ENCODE data around the gene MAP1LC3B. TPM values are rescaled to one million over a fixed set of nuclear protein-coding genes. Genes with fewer than 3 reads are reported as not detected.

MAP1LC3B gene
- total RNA-seq = 27.8 and 30.9 TPM in 2 replicates

GRCh38 chr16:87391950-87392820 lies at the start of gene MAP1LC3B:
Gene MAP1LC3B (plus strand): TSS chr16:87392336. CDS start chr16:87392428, 92 bp downstream.

GRCh38 chr16:87383505-87384161 lies 8.5 kb upstream of the MAP1LC3B start, which contains the start of gene FBXO31:
Gene FBXO31 (minus strand): TSS chr16:87383776. CDS start chr16:87383744, 32 bp downstream.

Other genes with a start within 250 kb of the MAP1LC3B start
- 3.5 and 5.6 TPM in 2 replicates for gene C16orf95, start 74.9 kb upstream of the MAP1LC3B start, total RNA-seq
- 41.6 and 45.0 TPM in 2 replicates for gene FBXO31, start 8.6 kb upstream of the MAP1LC3B start, total RNA-seq
- 15.7 and 21.7 TPM in 2 replicates for gene ZCCHC14, start 100.7 kb downstream of the MAP1LC3B start, total RNA-seq
- not detected in 2 replicates for gene JPH3, start 210.2 kb downstream of the MAP1LC3B start, total RNA-seq

All from uterine smooth muscle cell (primary cell).